ENCODE data around the gene CLDN19.

Gene CLDN19, protein sequence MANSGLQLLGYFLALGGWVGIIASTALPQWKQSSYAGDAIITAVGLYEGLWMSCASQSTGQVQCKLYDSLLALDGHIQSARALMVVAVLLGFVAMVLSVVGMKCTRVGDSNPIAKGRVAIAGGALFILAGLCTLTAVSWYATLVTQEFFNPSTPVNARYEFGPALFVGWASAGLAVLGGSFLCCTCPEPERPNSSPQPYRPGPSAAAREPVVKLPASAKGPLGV

GRCh38 chr1:42739753-42740700 is at the start of gene CLDN19:
Gene CLDN19 (minus strand): TSS chr1:42740236. CDS start chr1:42740063, 173 bp downstream.
- no peak for DNase-seq

GRCh38 chr1:42788021-42788420 is 48.0 kb upstream of the CLDN19 start:
- no peak for DNase-seq

DNA sequence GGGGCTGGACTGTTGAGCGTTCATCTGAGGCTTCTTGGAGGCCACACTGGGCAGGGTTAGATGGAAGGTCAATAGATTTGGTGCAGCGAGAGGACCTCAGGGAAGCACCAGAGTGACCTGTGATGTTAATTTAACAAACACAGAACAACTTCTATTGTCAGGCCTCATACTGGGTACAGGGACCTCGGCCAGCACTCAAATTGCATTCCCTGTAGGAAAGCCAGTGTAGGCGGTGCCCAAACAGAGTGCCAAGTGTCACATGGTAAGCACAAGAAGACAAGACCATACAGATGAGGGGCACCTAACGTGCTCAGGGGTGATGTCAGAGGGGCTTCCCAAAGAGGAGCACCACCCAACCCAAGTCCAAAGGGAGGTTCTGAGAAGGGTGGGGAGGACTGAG is 46.1 kb upstream of the CLDN19 start:
- DNase-seq: no peak

DNA sequence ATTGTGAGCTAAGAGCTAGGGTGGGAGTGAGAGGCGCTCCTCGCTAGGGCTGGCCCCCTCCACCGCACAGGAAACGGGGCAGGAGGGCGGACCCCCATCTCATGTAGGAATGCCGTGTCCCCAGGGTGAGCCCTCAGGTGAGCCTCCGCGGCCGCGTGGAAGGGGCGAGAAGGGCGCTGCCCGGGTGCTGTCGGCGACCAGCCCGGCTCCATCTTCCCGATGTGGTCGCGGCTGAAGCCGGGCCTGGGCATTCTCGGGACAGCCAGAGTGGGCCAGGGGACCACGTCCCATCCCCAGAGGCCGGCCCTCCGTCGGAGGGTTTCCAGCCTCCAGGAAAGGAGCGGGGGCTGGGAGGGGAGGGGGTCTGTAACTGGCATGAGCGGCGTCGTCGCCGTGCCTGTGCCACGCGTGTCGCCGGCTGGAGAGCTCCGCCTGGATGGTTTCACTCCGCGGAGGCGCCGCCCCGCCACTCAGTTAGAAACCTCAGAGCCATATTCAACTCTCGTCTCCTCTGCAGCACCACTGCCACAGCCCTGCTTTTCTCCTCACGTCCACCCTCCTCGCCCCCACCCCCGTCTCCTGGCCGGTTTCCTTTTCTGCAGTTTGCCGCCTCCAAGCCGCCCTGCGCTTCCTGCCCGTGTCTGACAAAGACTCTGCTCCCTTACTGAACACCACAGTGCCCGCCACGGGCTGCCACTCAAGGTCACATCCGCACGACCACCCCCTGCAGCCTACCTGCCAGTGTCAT is 45.1 kb upstream of the CLDN19 start, which contains the start of gene TMEM269:
Gene TMEM269 (plus strand): TSS at position 46 of the 748 bp plus-strand sequence. CDS start 4,903 bp downstream, outside the sequence.
- DNase-seq: peak; percentile 4

DNA sequence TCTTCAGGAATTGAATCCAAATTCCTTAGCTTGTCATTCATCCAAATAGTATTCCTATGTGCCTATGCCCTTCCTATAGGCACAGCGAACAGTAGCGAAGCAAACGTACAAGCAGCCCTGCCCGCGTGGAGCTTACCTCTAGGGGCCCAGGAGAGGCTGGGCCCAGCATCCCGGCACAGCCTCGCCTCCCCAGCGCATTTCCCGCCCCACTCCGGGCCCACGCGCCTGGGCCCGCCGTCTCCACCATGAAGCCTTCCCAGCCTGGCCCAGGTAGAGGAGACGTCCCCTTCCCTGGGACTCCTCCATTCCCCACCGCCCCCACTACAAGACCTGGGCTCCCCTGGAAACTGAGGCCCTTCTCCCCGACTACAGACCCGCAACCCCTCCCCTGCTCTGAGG is 44.5 kb upstream of the CLDN19 start:
- DNase-seq: no peak

DNA sequence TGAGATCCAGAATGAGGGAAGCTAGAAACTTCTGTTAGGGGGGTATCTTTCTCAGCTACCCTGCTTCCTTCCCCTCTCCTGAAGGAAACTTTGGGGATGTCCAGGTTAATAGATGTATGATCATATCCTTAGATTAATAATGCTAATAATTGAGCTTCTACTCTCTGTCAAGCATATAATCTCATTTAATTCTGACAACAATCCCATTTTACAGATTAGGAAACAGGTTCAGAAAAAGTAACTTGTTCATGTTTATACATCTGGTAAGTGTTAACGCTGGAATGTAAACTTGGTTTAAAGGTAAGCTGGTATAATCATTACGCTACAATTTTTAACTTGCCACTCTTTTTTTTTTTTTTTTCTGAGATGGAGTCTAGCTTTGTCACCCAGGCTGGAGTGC is 43.1 kb upstream of the CLDN19 start:
- no peak for DNase-seq

DNA sequence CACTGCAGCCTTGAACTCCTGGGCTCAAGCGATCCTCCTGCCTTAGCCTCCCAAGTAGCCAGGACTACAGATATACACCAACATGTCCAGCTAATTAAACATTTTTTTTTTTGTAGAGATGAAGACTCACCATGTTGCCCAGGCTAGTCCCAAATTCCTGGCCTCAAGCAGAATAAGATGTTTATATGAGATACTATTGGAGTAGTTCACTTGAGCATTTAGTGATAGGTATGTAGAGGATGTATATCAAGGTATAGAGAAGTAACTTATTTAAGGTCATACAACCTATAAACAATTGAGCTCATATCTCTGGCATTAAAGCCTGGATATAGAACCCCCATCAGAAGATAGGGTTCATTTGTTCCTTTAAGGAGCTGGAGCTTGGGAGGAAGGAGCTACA is 40.1 kb upstream of the CLDN19 start:
- no peak for DNase-seq

DNA sequence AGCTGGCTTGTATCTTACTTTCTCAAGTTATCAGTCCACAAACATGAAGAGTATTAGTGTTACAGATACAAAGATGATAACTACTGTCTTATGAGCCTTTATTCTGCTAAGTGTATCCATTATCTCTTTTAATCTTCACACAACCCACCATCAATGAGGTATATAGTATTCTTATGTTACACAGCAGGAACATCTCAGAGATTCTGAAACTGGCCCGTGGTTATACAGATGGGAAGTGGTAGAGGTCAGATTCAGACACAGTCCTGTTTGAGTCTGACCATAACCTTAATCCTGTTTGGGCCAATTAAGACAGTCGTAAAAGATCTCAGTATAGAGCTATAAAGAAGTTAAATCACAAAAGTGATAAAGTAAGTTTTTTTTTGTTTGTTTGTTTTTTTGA is 39.7 kb upstream of the CLDN19 start:
- no peak for DNase-seq

- peak; percentile 4 for DNase-seq
These were observed 37.8 kb upstream of the CLDN19 start for GRCh38 chr1:42777852-42778251.

GRCh38 chr1:42776502-42776901 is 36.5 kb upstream of the CLDN19 start:
- no peak for DNase-seq

- DNase-seq: no peak
These were observed 35.0 kb upstream of the CLDN19 start for GRCh38 chr1:42774928-42775526.

- no peak for DNase-seq
These were observed 33.4 kb upstream of the CLDN19 start for GRCh38 chr1:42773420-42773819.

DNA sequence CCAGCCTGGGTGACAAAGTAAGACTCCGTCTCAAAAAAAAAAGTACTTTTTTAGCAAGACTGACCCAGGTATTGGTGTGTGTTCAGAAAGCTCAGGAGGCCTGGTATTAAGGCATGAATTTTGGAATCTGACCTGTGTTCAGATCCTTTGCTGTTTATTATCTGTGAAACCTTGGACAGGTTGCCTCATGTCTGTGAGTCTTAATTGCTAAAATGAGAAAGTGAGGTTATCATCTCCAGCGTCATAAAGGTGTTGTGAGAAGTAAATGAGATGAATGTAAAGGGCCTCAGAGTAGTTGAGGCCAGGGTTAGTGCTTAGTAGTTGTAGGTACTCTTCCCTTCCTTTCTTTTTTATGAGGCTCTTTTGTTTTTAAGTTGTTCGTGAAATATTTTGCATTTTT is 29.8 kb upstream of the CLDN19 start:
- no peak for DNase-seq

GRCh38 chr1:42768172-42768571 is 28.1 kb upstream of the CLDN19 start:
- no peak for DNase-seq

- no peak for DNase-seq
These were observed 27.5 kb upstream of the CLDN19 start for GRCh38 chr1:42767510-42768000.

GRCh38 chr1:42766741-42767509 is 26.9 kb upstream of the CLDN19 start, which contains the start of the genes C1orf50 and P3H1:
Gene C1orf50 (plus strand): TSS chr1:42767249. CDS start chr1:42767312, 63 bp downstream.
Gene P3H1 (minus strand): TSS chr1:42767028. CDS start chr1:42766971, 57 bp downstream.
- peak; percentile 98 for DNase-seq

GRCh38 chr1:42765832-42766740 is 26.1 kb upstream of the CLDN19 start:
- DNase-seq: peak; percentile 57

DNA sequence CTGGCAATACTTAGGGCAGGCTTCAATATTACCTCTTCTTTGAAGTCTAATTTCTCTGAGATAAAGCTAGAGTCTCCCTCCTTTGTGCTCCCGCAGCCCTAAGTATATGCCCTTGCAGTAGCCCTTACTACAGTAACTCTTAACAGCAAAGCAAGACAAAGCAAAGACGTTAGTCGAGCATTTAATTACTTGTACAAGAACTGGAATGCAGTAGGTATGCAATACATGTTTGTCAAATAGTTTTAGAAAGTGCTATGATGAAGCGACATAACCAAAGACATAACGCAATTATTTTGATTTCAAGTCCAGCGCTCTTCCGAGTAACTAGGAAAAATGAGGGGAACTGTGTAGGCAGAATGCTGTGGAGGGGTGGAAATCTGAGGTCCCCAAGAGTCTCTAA is 25.2 kb upstream of the CLDN19 start:
- no peak for DNase-seq

GRCh38 chr1:42762269-42762668 is 22.2 kb upstream of the CLDN19 start:
- DNase-seq: no peak

- no peak for DNase-seq
These were observed 21.5 kb upstream of the CLDN19 start for GRCh38 chr1:42761567-42761966.

GRCh38 chr1:42759114-42759513 is 19.1 kb upstream of the CLDN19 start:
- no peak for DNase-seq

Measured in NCI-H146 (cell line).